A673 (cell line): ENCODE data around the gene JUP. TPM values are rescaled to one million over a fixed set of nuclear protein-coding genes. Genes with fewer than 3 reads are reported as not detected.

Experiments
- BruUV-seq: library from RNA; stranded (reverse); fragments of 400-500 nt; replicated peaks from 2 replicates; lab custom pipeline; 2021; lab: Mats Ljungman, UMichigan
- CTCF ChIA-PET: fragments of 300-600 bp; sonication (Branson Sonifier 250); formaldehyde crosslinking; loops from one replicate; lab custom pipeline; 2022; ENCODE audit warnings: antibody characterized with exemption; lab: Charles Lee
- POLR2A ChIA-PET: fragments of 300-600 bp; sonication (Branson Sonifier 250); formaldehyde crosslinking; loops from one replicate; lab custom pipeline; 2022; ENCODE audit warnings: antibody characterized with exemption; ENCODE audit not compliant: low non-redundant PET; lab: Charles Lee
- DNase-seq: peaks from one replicate; pipeline ENCODE4 v3.0.0-alpha.2; 2015; ENCODE audit warnings: low spot score
- H3K27ac ChIP-seq: fragments of 200-600 bp; sonication (generic); 2 replicates; pipeline ENCODE4 v1.5.1; 2016; ENCODE audit warnings: mixed run types, low read depth, mild to moderate bottlenecking, mixed read lengths, antibody characterized with exemption, low read length; ENCODE audit not compliant: poor library complexity, severe bottlenecking
- H3K27me3 ChIP-seq: fragments of 200-600 bp; sonication (generic); replicated peaks from 2 replicates; pipeline ENCODE4 v1.6.1; 2017; ENCODE audit warnings: mixed run types, low read depth, mild to moderate bottlenecking, mixed read lengths, antibody characterized with exemption, low read length; ENCODE audit not compliant: insufficient read depth, poor library complexity
- H3K36me3 ChIP-seq: fragments of 200-600 bp; sonication (generic); 2 replicates; pipeline ENCODE4 v1.6.1; 2016; ENCODE audit warnings: mixed run types, mild to moderate bottlenecking, mixed read lengths, antibody characterized with exemption, low read length; ENCODE audit not compliant: insufficient read depth, poor library complexity, severe bottlenecking
- H3K4me1 ChIP-seq: fragments of 200-600 bp; sonication (generic); 2 replicates; pipeline ENCODE4 v1.6.1; 2017; ENCODE audit warnings: mixed run types, mild to moderate bottlenecking, mixed read lengths, antibody characterized with exemption, low read length; ENCODE audit not compliant: insufficient read depth, poor library complexity, severe bottlenecking
- H3K4me3 ChIP-seq: fragments of 200-600 bp; sonication (generic); 2 replicates; pipeline ENCODE4 v1.5.1; 2016; ENCODE audit warnings: low read depth, mixed run types, mild to moderate bottlenecking, mixed read lengths, low read length; ENCODE audit not compliant: poor library complexity, severe bottlenecking
- H3K9me3 ChIP-seq: fragments of 200-600 bp; sonication (generic); 2 replicates; pipeline ENCODE4 v1.6.1; 2016; ENCODE audit warnings: mixed run types, low read depth, mild to moderate bottlenecking, mixed read lengths, antibody characterized with exemption, low read length; ENCODE audit not compliant: poor library complexity, severe bottlenecking
- CTCF ChIP-seq: fragments of 300-800, 200-600 bp; sonication (generic); conservative IDR thresholded peaks from 2 replicates; pipeline ENCODE4 v1.5.1; 2017; ENCODE audit warnings: low read depth, mild to moderate bottlenecking, antibody characterized with exemption, low read length, moderate library complexity, mixed read lengths
- EZH2 ChIP-seq: fragments of 200-600 bp; sonication (generic); IDR thresholded peaks from 2 replicates; pipeline ENCODE4 v1.6.1; 2017; ENCODE audit warnings: borderline replicate concordance, low read depth, mild to moderate bottlenecking, mixed read lengths, antibody characterized with exemption, low read length; ENCODE audit not compliant: poor library complexity, severe bottlenecking
- intact Hi-C: fragments of 100-400 bp; cut with micrococcal nuclease; formaldehyde crosslinking; loops from one replicate; pipeline ENCODE4 v1.10.0; 2022; ENCODE audit not compliant: unreplicated experiment
- total RNA-seq: library from RNA; stranded (reverse); gene quantifications from 2 replicates; pipeline ENCODE4 v1.2.3, GENCODE V29; 2021

JUP gene
- total RNA-seq, 1 experiment from 2014 or later, result 15.7 TPM

GRCh38 chr17:41773731-41774193 lies 12.7 kb downstream of the JUP start:
- intact Hi-C loops, result no loop called here

GRCh38 chr17:41773190-41773588 lies 13.3 kb downstream of the JUP start:
- Histone ChIP-seq H3K36me3 (no peaks in the 10 kb centered on the region), H3K27ac (no peak overlapping the region), H3K4me3 (no peak overlapping the region), H3K9me3 (no peaks in the 10 kb centered on the region), H3K4me1 (no peaks in the 10 kb centered on the region), H3K27me3 (no peaks in the 10 kb centered on the region)
- POLR2A ChIA-PET, result no interaction called here
- peak; percentile 14 for DNase-seq
- CTCF ChIA-PET, result no interaction called here
- no TSS peak for BruUV-seq
- intact Hi-C loops, result no loop called here
- TF ChIP-seq EZH2 (no peak), CTCF (no peak)

More at GRCh38 chr17:41773731-41774193, 12.7 kb downstream of the JUP start:
- ChIA-PET POLR2A (no interaction called here), CTCF (no interaction called here)
- TF ChIP-seq CTCF (no peak), EZH2 (no peak)
- Histone ChIP-seq H3K27ac (no peak overlapping the region), H3K36me3 (no peaks in the 10 kb centered on the region), H3K4me3 (no peak overlapping the region), H3K9me3 (no peaks in the 10 kb centered on the region), H3K4me1 (no peaks in the 10 kb centered on the region), H3K27me3 (no peaks in the 10 kb centered on the region)
- no peak for DNase-seq
- BruUV-seq, result no TSS peak

GRCh38 chr17:41772586-41773189 lies 13.8 kb downstream of the JUP start:
- intact Hi-C loops, result no loop called here
- no peaks in the 10 kb centered on the region for H3K27me3 ChIP-seq
- no peak overlapping the region for H3K4me3 ChIP-seq
- H3K4me1 ChIP-seq, result no peaks in the 10 kb centered on the region
- no peaks in the 10 kb centered on the region for H3K36me3 ChIP-seq
- POLR2A ChIA-PET, result no interaction called here
- no peaks in the 10 kb centered on the region for H3K9me3 ChIP-seq
- no TSS peak for BruUV-seq
- DNase-seq, result no peak
- TF ChIP-seq CTCF (no peak), EZH2 (no peak)
- no peak overlapping the region for H3K27ac ChIP-seq
- CTCF ChIA-PET, result no interaction called here
